Esophagus muscularis mucosa (tissue), 4 donors: Measurements from ENCODE around the gene CCDC112.

Experiments
- EP300 ChIP-seq: sonication (generic); formaldehyde crosslinking; IDR thresholded peaks from one replicate; pipeline ENCODE4 v1.6.1; 2017; ENCODE audit warnings: antibody characterized with exemption
- POLR2A ChIP-seq: fragments of 450-650 bp; IDR thresholded peaks from one replicate; pipeline ENCODE4 v1.6.1; 2017; ENCODE audit warnings: antibody characterized with exemption, moderate library complexity, mild to moderate bottlenecking, low read depth
- POLR2AphosphoS5 ChIP-seq, 2 donors: sonication (generic); formaldehyde crosslinking; IDR thresholded peaks; one replicate each; pipeline ENCODE4 v1.6.1; 2017; ENCODE audit warnings: antibody characterized with exemption in 2 of 2
- TF ChIP-seq, protein P1 (sequence below), 3 experiments: fragments of 200-600 bp in 2 of 3; fragments of 450-650 bp in 1 of 3; sonication (generic) in 2 of 3; IDR thresholded peaks; one replicate each; pipeline ENCODE4 v1.5.1; 2017 to 2019; ENCODE audit warnings: antibody characterized with exemption in 3 of 3, mild to moderate bottlenecking in 2 of 3, moderate library complexity in 1 of 3

DNA sequence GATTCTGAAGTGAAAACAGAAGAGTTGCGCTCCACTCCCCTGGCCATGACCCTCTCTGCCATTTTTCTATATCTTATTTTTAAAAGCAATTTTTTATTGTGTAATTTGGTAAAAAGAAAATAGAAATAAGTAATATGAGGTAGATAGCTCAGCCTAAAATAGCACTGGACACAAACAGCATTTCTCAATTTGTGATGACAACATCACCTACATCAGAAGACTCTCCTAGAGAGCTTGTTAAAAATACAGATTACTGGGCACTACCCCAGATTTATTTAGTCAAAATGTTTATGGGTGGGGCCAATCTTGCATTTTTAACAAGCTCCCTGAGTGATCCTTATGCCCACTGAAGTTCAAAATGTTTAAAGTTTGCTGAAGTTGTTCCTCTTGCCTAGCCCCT is 40.5 kb upstream of the CCDC112 start:
- TF ChIP-seq, protein P1, sequence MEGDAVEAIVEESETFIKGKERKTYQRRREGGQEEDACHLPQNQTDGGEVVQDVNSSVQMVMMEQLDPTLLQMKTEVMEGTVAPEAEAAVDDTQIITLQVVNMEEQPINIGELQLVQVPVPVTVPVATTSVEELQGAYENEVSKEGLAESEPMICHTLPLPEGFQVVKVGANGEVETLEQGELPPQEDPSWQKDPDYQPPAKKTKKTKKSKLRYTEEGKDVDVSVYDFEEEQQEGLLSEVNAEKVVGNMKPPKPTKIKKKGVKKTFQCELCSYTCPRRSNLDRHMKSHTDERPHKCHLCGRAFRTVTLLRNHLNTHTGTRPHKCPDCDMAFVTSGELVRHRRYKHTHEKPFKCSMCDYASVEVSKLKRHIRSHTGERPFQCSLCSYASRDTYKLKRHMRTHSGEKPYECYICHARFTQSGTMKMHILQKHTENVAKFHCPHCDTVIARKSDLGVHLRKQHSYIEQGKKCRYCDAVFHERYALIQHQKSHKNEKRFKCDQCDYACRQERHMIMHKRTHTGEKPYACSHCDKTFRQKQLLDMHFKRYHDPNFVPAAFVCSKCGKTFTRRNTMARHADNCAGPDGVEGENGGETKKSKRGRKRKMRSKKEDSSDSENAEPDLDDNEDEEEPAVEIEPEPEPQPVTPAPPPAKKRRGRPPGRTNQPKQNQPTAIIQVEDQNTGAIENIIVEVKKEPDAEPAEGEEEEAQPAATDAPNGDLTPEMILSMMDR (IDR thresholded peaks at IDR 0.05): no peak
- TF ChIP-seq EP300 (no peak), POLR2AphosphoS5 (IDR thresholded peaks at IDR 0.05) (no peak), POLR2A (no peak)
